Esophagus squamous epithelium (tissue), 5 donors: Measurements from ENCODE around the gene GLIS1. TPM values are rescaled to one million over a fixed set of nuclear protein-coding genes. Genes with fewer than 3 reads are reported as not detected.

Experiments used
- DNase-seq: peaks from one replicate; lab custom pipeline; 2025; lab: John Stamatoyannopoulos, UW
- H3K27ac ChIP-seq, 4 donors: fragments of 200-600 bp; sonication (generic); one replicate each; pipeline ENCODE4 v1.5.1; 2016 to 2019; ENCODE audit warnings: mild to moderate bottlenecking in 1 of 4
- H3K27me3 ChIP-seq, 4 donors: fragments of 200-600 bp; sonication (generic); 1 replicate in 3 of 4; 2 replicates in 1 of 4; pipeline versions ENCODE4 v1.5.1 to v1.6.0; 2017 to 2021; ENCODE audit warnings: antibody characterized with exemption in 1 of 4
- H3K36me3 ChIP-seq, 3 donors: fragments of 200-600 bp; sonication (generic); one replicate each; pipeline ENCODE4 v1.5.1; 2016 to 2019
- H3K4me1 ChIP-seq, 3 donors: fragments of 200-600 bp; sonication (generic); one replicate each; pipeline ENCODE4 v1.5.1; 2017 to 2019
- H3K4me3 ChIP-seq, 4 donors: fragments of 200-600 bp; sonication (generic); 1 replicate in 3 of 4; 2 replicates in 1 of 4; pipeline ENCODE4 v1.5.1; 2016 to 2019; ENCODE audit warnings: mild to moderate bottlenecking in 2 of 4, moderate library complexity in 1 of 4
- H3K9me3 ChIP-seq, 3 donors: fragments of 200-600 bp; sonication (generic); one replicate each; pipeline ENCODE4 v1.5.1; 2016 to 2019
- CTCF ChIP-seq, 6 experiments: fragments of 450-650 bp in 4 of 6; fragments of 200-600 bp in 2 of 6; sonication (generic) in 2 of 6; IDR thresholded peaks; one replicate each; pipeline ENCODE4 v1.5.1; 2016 to 2019; ENCODE audit warnings: antibody characterized with exemption in 6 of 6, mild to moderate bottlenecking in 4 of 6, moderate library complexity in 4 of 6
- POLR2A ChIP-seq, 4 donors: fragments of 450-650 bp; IDR thresholded peaks; one replicate each; pipeline ENCODE4 v1.6.1; 2017; ENCODE audit warnings: antibody characterized with exemption in 4 of 4, mild to moderate bottlenecking in 4 of 4, moderate library complexity in 3 of 4
- WGBS, 2 donors: methylation state at CpG; one replicate each; pipeline ENCODE4 v1.1.5; 2018; 5-methylcytosine and 5-hydroxymethylcytosine counted together
- intact Hi-C: fragments of 100-400 bp; cut with DNase I; formaldehyde crosslinking; loops from one replicate; pipeline ENCODE4 v1.15.0; 2022
- total RNA-seq, 4 donors: library from RNA; depleted of rRNA; stranded (reverse); fragments of >200 nt; gene quantifications; one replicate each; pipeline ENCODE4 v1.1.0, GENCODE V29; 2016
- donor health status: DM: yes; HTN: yes; CAD: no.

Gene GLIS1
- total RNA-seq, 4 donors from 2014 or later, result 0.57 TPM; not detected in 3

GRCh38 chr1:53545663-53546408 is 193.1 kb downstream of the GLIS1 start:
- peaks cover 0 to 4% (median 0%) of the 10 kb centered on the region in 4 donors for H3K27me3 ChIP-seq
- H3K9me3 ChIP-seq, result no peaks in the 10 kb centered on the region
- no peak overlapping the region for H3K27ac ChIP-seq
- H3K4me1 ChIP-seq, result no peaks in the 10 kb centered on the region
- DNase-seq, result no peak
- TF ChIP-seq POLR2A (IDR thresholded peaks at IDR 0.05) (no peak), CTCF (IDR thresholded peaks at IDR 0.05) (no peak)
- H3K4me3 ChIP-seq, result no peak overlapping the region
- no peaks in the 10 kb centered on the region for H3K36me3 ChIP-seq
- 56 to 58% methylated on average over 15 of the region's 17 CpGs for WGBS, 2 donors
- intact Hi-C loops, result no loop called here

- no peak for DNase-seq
- no peaks in the 10 kb centered on the region for H3K36me3 ChIP-seq
Observed at GRCh38 chr1:53544728-53545515, 194.0 kb downstream of the GLIS1 start.

GRCh38 chr1:53543778-53544695 is 194.9 kb downstream of the GLIS1 start:
- Histone ChIP-seq H3K9me3 (no peaks in the 10 kb centered on the region), H3K27ac (no peak overlapping the region), H3K36me3 (no peaks in the 10 kb centered on the region), H3K4me1 (no peaks in the 10 kb centered on the region), H3K27me3 (peaks cover 0 to 4% (median 0%) of the 10 kb centered on the region in 4 donors), H3K4me3 (no peak overlapping the region)
- DNase-seq, result no peak
- intact Hi-C loops, result no loop called here
- WGBS, 2 donors, result 71 to 77% methylated on average over 16 to 23 of the region's 24 CpGs
- TF ChIP-seq CTCF (IDR thresholded peaks at IDR 0.05) (no peak), POLR2A (IDR thresholded peaks at IDR 0.05) (no peak)

More at GRCh38 chr1:53544728-53545515, 194.0 kb downstream of the GLIS1 start:
- intact Hi-C loops, result no loop called here
- Histone ChIP-seq H3K4me1 (no peaks in the 10 kb centered on the region), H3K9me3 (no peaks in the 10 kb centered on the region), H3K4me3 (no peak overlapping the region), H3K27ac (no peak overlapping the region), H3K27me3 (peaks cover 0 to 4% (median 0%) of the 10 kb centered on the region in 4 donors)
- TF ChIP-seq POLR2A (IDR thresholded peaks at IDR 0.05), result no peak
- TF ChIP-seq CTCF (IDR thresholded peaks at IDR 0.05), result no peak
- 75 to 91% methylated on average over 4 of the region's 6 CpGs for WGBS, 2 donors

- no peaks in the 10 kb centered on the region for H3K36me3 ChIP-seq
- peak overlapping the region in 1 of 4 donors; percentile 2 for H3K27ac ChIP-seq
- no peaks in the 10 kb centered on the region for H3K9me3 ChIP-seq
- no peak overlapping the region for H3K4me3 ChIP-seq
- peaks cover 0 to 4% (median 0%) of the 10 kb centered on the region in 4 donors for H3K27me3 ChIP-seq
- TF ChIP-seq CTCF (IDR thresholded peaks at IDR 0.05), result no peak
- no peak for TF ChIP-seq POLR2A (IDR thresholded peaks at IDR 0.05)
- intact Hi-C loops, result no loop called here
- H3K4me1 ChIP-seq, result no peaks in the 10 kb centered on the region
- no peak for DNase-seq
- 78 to 87% methylated on average over 9 to 11 of the region's 14 CpGs for WGBS, 2 donors
Observed at GRCh38 chr1:53543130-53543777, 195.7 kb downstream of the GLIS1 start.
